HEK293 (cell line): ENCODE data around the gene MBP.

Experiments used
- CTCF ChIA-PET: fragments of 350-600 bp; formaldehyde crosslinking; extraction: SDS; loops from one replicate; lab custom pipeline; 2021; ENCODE audit warnings: antibody characterized with exemption; lab: Yijun Ruan, JAX
- POLR2A ChIA-PET: fragments of 300-600 bp; formaldehyde crosslinking; extraction: SDS; loops from one replicate; lab custom pipeline; 2020; ENCODE audit warnings: antibody characterized with exemption, inconsistent platforms; lab: Yijun Ruan, JAX
- H3K27ac ChIP-seq: fragments of 200-500 bp; sonication (Bioruptor generic); 2 replicates; pipeline ENCODE4 v1.5.1; 2014; ENCODE audit warnings: low read depth, low read length, control low read depth, inconsistent platforms; ENCODE audit errors: extremely low read depth
- H3K36me3 ChIP-seq, 2 experiments: fragments of 200-500 bp in 1 of 2; sonication (Bioruptor generic) in 1 of 2; 1 replicate in 1 of 2; 2 replicates in 1 of 2; pipeline ENCODE4 v1.5.1; 2014 to 2017; ENCODE audit warnings: inconsistent platforms in 2 of 2, low read length in 2 of 2; ENCODE audit not compliant: control insufficient read depth in 2 of 2, insufficient read depth in 1 of 2
- H3K4me1 ChIP-seq: fragments of 200-500 bp; sonication (Bioruptor generic); 2 replicates; pipeline ENCODE4 v1.5.1; 2014; ENCODE audit warnings: mild to moderate bottlenecking, low read length, inconsistent platforms; ENCODE audit not compliant: control insufficient read depth, insufficient read depth
- H3K4me3 ChIP-seq: 2 replicates; pipeline ENCODE4 v1.5.1; 2011; ENCODE audit warnings: low read depth, mild to moderate bottlenecking, control low read depth, low read length, moderate library complexity
- H3K9me3 ChIP-seq: fragments of 200-500 bp; sonication (Bioruptor generic); 2 replicates; pipeline ENCODE4 v1.5.1; 2014; ENCODE audit warnings: low read depth, low read length, inconsistent platforms; ENCODE audit not compliant: control insufficient read depth, insufficient read depth
- GLI4 ChIP-seq: fragments of 450-650 bp; formaldehyde crosslinking; IDR thresholded peaks from 2 replicates; pipeline ENCODE4 v1.5.1; 2016; ENCODE audit warnings: missing biosample characterization, missing genetic modification characterization
- PBX3 ChIP-seq: sonication (generic); formaldehyde crosslinking; IDR thresholded peaks from 2 replicates; pipeline ENCODE4 v1.8.1; 2022; ENCODE audit warnings: mild to moderate bottlenecking, moderate library complexity, missing genetic modification reagents
- SCRT2 ChIP-seq: fragments of 450-650 bp; formaldehyde crosslinking; IDR thresholded peaks from 2 replicates; pipeline ENCODE4 v1.5.1; 2016; ENCODE audit warnings: missing biosample characterization, missing genetic modification characterization
- ZBTB49 ChIP-seq: fragments of 450-650 bp; formaldehyde crosslinking; IDR thresholded peaks from 2 replicates; pipeline ENCODE4 v1.5.1; 2016; ENCODE audit warnings: missing biosample characterization, missing genetic modification characterization, low read depth
- ZIC2 ChIP-seq: fragments of 450-650 bp; formaldehyde crosslinking; IDR thresholded peaks from 2 replicates; pipeline ENCODE4 v1.5.1; 2016; ENCODE audit warnings: missing biosample characterization, missing genetic modification characterization
- ZNF629 ChIP-seq: fragments of 450-650 bp; formaldehyde crosslinking; IDR thresholded peaks from 2 replicates; pipeline ENCODE4 v1.5.1; 2017; ENCODE audit warnings: missing biosample characterization, missing genetic modification characterization
- ZNF768 ChIP-seq: fragments of 450-650 bp; formaldehyde crosslinking; IDR thresholded peaks from 2 replicates; pipeline ENCODE4 v1.5.1; 2018; ENCODE audit warnings: missing biosample characterization, mild to moderate bottlenecking, missing genetic modification characterization
- ZSCAN18 ChIP-seq: fragments of 450-650 bp; formaldehyde crosslinking; IDR thresholded peaks from 2 replicates; pipeline ENCODE4 v1.5.1; 2016; ENCODE audit warnings: missing biosample characterization, missing genetic modification characterization
- TF ChIP-seq, protein P1 (sequence below): fragments of 450-650 bp; formaldehyde crosslinking; optimal IDR thresholded peaks from 2 replicates; pipeline ENCODE3; 2016; ENCODE audit warnings: missing biosample characterization, mild to moderate bottlenecking, missing genetic modification characterization
- TF ChIP-seq, protein P2 (sequence below): fragments of 450-650 bp; formaldehyde crosslinking; IDR thresholded peaks from 2 replicates; pipeline ENCODE4 v1.5.1; 2016; ENCODE audit warnings: missing biosample characterization, missing genetic modification characterization

Gene MBP

DNA sequence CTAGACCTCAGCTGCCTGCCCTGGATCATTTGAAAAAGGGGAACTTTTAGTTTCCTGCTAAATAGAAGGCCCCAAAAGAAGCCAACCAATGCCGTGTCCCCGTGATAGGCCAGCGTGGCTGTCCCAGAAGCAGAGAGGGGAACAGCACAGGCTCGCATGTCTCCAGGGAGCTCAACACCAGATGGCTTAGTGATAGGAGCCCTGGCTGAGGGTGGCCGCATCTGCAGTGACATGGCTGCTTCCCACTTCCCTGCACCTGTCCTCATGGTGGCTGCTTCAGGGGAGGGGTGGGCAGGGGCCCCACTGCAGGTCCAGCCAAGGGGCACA is 79.6 kb downstream of the MBP start:
- peaks cover 25% of the 10 kb centered on the region for H3K4me1 ChIP-seq
- ChIA-PET POLR2A (interaction anchor here (0.5 to 0.8 kb wide), 2 partner anchors 31 to 79 kb away, joined by 3 read pairs; partner anchors contain the start of gene MBP), CTCF (interaction anchor here (0.6 to 4.3 kb wide), 3 partner anchors 53 to 82 kb away, joined by 5 to 19 read pairs (median 10); no protein-coding TSS in a partner anchor)
- H3K36me3 ChIP-seq, result no peaks in the 10 kb centered on the region
- H3K27ac ChIP-seq, result no peak overlapping the region
- no peak overlapping the region for H3K4me3 ChIP-seq
- TF ChIP-seq, protein P1, sequence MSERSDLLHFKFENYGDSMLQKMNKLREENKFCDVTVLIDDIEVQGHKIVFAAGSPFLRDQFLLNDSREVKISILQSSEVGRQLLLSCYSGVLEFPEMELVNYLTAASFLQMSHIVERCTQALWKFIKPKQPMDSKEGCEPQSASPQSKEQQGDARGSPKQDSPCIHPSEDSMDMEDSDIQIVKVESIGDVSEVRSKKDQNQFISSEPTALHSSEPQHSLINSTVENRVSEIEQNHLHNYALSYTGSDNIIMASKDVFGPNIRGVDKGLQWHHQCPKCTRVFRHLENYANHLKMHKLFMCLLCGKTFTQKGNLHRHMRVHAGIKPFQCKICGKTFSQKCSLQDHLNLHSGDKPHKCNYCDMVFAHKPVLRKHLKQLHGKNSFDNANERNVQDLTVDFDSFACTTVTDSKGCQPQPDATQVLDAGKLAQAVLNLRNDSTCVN, result no peak
- no peak for TF ChIP-seq PBX3
- no peak for TF ChIP-seq ZSCAN18 (tag by site-specific recombination)
- TF ChIP-seq, protein P2, sequence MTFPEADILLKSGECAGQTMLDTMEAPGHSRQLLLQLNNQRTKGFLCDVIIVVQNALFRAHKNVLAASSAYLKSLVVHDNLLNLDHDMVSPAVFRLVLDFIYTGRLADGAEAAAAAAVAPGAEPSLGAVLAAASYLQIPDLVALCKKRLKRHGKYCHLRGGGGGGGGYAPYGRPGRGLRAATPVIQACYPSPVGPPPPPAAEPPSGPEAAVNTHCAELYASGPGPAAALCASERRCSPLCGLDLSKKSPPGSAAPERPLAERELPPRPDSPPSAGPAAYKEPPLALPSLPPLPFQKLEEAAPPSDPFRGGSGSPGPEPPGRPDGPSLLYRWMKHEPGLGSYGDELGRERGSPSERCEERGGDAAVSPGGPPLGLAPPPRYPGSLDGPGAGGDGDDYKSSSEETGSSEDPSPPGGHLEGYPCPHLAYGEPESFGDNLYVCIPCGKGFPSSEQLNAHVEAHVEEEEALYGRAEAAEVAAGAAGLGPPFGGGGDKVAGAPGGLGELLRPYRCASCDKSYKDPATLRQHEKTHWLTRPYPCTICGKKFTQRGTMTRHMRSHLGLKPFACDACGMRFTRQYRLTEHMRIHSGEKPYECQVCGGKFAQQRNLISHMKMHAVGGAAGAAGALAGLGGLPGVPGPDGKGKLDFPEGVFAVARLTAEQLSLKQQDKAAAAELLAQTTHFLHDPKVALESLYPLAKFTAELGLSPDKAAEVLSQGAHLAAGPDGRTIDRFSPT (tag by site-specific recombination), result no peak
- no peak for TF ChIP-seq ZNF768 (tag by site-specific recombination)
- no peak for TF ChIP-seq GLI4
- TF ChIP-seq SCRT2, result no peak
- no peak for TF ChIP-seq ZNF629 (tag by site-specific recombination)
- no peaks in the 10 kb centered on the region for H3K9me3 ChIP-seq

- no peak overlapping the region for H3K4me3 ChIP-seq
- TF ChIP-seq ZBTB49 (tag by site-specific recombination) (no peak), ZIC2 (tag by site-specific recombination) (peak; percentile 27; the same call in 1 of the 2 replicates)
- TF ChIP-seq, all 188 proteins: peak for 1
- Histone ChIP-seq H3K4me1 (peaks cover 25% of the 10 kb centered on the region), H3K27ac (no peak overlapping the region), H3K9me3 (no peaks in the 10 kb centered on the region), H3K36me3 (no peaks in the 10 kb centered on the region)
- ChIA-PET POLR2A (interaction anchor here (0.5 kb wide), 1 partner anchor 31 kb away, joined by 3 read pairs; no protein-coding TSS in a partner anchor), CTCF (interaction anchor here (0.6 to 4.3 kb wide), 2 partner anchors 52 to 82 kb away, joined by 5 to 19 read pairs; no protein-coding TSS in a partner anchor)
Measured at GRCh38 chr18:77052297-77052982, 80.1 kb downstream of the MBP start.
